ENCODE data around the gene REV3L. TPM values are rescaled to one million over a fixed set of nuclear protein-coding genes. Genes with fewer than 3 reads are reported as not detected.

The REV3L gene
- total RNA-seq, 1 experiment from 2014 or later: 5.3 TPM

DNA sequence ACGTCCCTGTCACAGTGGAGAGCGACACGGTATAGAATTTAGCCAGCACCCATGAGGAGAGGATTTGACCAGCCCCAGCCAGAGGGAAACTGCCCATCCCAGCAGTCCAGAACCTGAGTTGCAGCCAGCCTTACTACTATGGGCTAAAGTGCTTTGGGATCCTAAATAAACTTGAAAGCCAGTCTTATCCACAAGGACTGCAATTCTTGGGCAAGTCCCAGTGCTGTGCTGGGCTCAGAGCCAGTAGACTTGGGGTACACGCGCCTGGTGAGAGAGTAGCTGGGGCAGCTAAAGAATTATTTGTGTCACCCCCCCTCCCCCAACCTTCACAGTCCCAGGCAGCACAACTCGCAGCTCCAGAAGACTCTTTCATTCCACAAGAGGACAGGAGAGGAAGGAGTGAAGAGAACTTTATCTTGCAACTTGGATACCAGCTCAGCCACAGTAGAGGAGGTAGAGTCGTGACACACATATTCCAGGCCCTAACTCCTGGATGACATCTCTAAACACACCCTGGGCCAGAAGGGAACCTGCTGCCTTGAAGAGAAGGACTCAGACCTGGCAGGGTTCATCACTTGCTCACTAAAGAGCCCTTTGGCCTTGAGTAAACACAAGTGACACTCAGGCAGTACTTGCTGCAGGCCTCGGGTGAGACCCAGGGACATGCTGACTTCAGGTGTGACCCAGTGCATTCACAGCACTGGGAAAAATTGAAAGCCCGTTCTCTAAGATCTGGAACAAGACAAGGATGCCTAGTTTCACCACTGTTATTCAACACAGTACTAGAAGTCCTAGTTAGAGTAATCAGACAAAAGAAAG lies 100.3 kb downstream of the REV3L start:
- H3K27me3 Mint-ChIP-seq (ENCODE audit: low read depth): no peaks in the 10 kb centered on the region
- no peak overlapping the region for H2BK120ac ChIP-seq (ENCODE audit: low read depth, low read length, poor library complexity, severe bottlenecking)
- no peak overlapping the region for H4K8ac ChIP-seq (replicated peaks; ENCODE audit: insufficient read length, low read depth, low read length)
- H3K23me2 ChIP-seq (ENCODE audit: insufficient read length, low read depth, low read length, poor library complexity, severe bottlenecking): no peaks in the 10 kb centered on the region
- H2BK5ac ChIP-seq (ENCODE audit: insufficient read length, low read length): no peak overlapping the region
- no peaks in the 10 kb centered on the region for H3K79me2 ChIP-seq (ENCODE audit: insufficient read depth, low read length)
- H4K20me1 ChIP-seq (ENCODE audit: control insufficient read depth, insufficient read depth, insufficient read length): peaks cover 2% of the 10 kb centered on the region
- no peak overlapping the region for H2BK20ac ChIP-seq (ENCODE audit: low read depth, low read length, poor library complexity, severe bottlenecking)
- H3K4ac ChIP-seq (ENCODE audit: low read depth, low read length): no peak overlapping the region
- H2BK12ac ChIP-seq (ENCODE audit: insufficient read length, low read depth, low read length): no peak overlapping the region
- no peak for DNase-seq
- no peak overlapping the region for H4K91ac ChIP-seq (ENCODE audit: insufficient read length, low read depth, low read length)
- no peak overlapping the region for H3K27ac ChIP-seq (ENCODE audit: insufficient read length, low read depth, low read length)
- H3K14ac ChIP-seq (ENCODE audit: insufficient read depth, low read length): no peak overlapping the region; the same call in 1 of the 2 replicates
- no peak overlapping the region for H4K5ac ChIP-seq (ENCODE audit: insufficient read length, low read depth, low read length)
- no peaks in the 10 kb centered on the region for H3K79me1 ChIP-seq (ENCODE audit: insufficient read depth, low read depth, low read length, poor library complexity, severe bottlenecking)
- no peak overlapping the region for H2AK5ac ChIP-seq (ENCODE audit: insufficient read length, low read length)
- no CpG with 5 or more reads among the region's 9 CpGs for WGBS (ENCODE audit: extremely low coverage, insufficient read length, low lambda C conversion rate)
- no peaks in the 10 kb centered on the region for H3K4me1 ChIP-seq (ENCODE audit: insufficient read depth, low read length)
- H3K56ac ChIP-seq (ENCODE audit: insufficient read length, low read depth, low read length): no peak overlapping the region
- TF ChIP-seq, protein P1, sequence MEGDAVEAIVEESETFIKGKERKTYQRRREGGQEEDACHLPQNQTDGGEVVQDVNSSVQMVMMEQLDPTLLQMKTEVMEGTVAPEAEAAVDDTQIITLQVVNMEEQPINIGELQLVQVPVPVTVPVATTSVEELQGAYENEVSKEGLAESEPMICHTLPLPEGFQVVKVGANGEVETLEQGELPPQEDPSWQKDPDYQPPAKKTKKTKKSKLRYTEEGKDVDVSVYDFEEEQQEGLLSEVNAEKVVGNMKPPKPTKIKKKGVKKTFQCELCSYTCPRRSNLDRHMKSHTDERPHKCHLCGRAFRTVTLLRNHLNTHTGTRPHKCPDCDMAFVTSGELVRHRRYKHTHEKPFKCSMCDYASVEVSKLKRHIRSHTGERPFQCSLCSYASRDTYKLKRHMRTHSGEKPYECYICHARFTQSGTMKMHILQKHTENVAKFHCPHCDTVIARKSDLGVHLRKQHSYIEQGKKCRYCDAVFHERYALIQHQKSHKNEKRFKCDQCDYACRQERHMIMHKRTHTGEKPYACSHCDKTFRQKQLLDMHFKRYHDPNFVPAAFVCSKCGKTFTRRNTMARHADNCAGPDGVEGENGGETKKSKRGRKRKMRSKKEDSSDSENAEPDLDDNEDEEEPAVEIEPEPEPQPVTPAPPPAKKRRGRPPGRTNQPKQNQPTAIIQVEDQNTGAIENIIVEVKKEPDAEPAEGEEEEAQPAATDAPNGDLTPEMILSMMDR (conservative IDR thresholded peaks at IDR 0.05): no peak
- H3K18ac ChIP-seq (ENCODE audit: insufficient read length, low read depth, low read length): no peak overlapping the region
- no peak overlapping the region for H2BK15ac ChIP-seq (ENCODE audit: low read depth, low read length)
- no peak overlapping the region for H2AFZ ChIP-seq (ENCODE audit: low read length)
- H3K27ac Mint-ChIP-seq: no peak overlapping the region; a peak in 1 of 7 replicates
- H3K9ac ChIP-seq (ENCODE audit: extremely low read depth, insufficient read length, low read length): no peak overlapping the region
- no peaks in the 10 kb centered on the region for H3K9me3 ChIP-seq (ENCODE audit: control insufficient read depth, low read depth, low read length)
- H3K9me3 Mint-ChIP-seq: no peaks in the 10 kb centered on the region
- no peak overlapping the region for H3K23ac ChIP-seq (ENCODE audit: insufficient read length, low read depth, low read length)
- H3K4me2 ChIP-seq (ENCODE audit: insufficient read depth, insufficient read length, low read length): no peak overlapping the region
- no peak overlapping the region for H3K4me3 Mint-ChIP-seq
- H3K27me3 ChIP-seq (ENCODE audit: insufficient read depth, low read length): no peaks in the 10 kb centered on the region
- H3K4me1 Mint-ChIP-seq: no peaks in the 10 kb centered on the region
- no peak overlapping the region for H3T11ph ChIP-seq (ENCODE audit: low read length)
- peaks cover 0 to 5% (median 0%) of the 10 kb centered on the region in 3 experiments; a peak in 2 of 7 replicates for H3K36me3 Mint-ChIP-seq (ENCODE audit: insufficient read depth in 1 of 3, low read depth in 3 of 3)

All from H9 (cell line).